HPDE6-E6E7 (cell line): ENCODE measurements around the gene PATZ1.

Experiments used
- DNase-seq: peaks from one replicate; pipeline ENCODE4 v3.0.0; 2011; ENCODE audit warnings: missing footprints; ENCODE audit errors: extremely low spot score

The PATZ1 gene

DNA sequence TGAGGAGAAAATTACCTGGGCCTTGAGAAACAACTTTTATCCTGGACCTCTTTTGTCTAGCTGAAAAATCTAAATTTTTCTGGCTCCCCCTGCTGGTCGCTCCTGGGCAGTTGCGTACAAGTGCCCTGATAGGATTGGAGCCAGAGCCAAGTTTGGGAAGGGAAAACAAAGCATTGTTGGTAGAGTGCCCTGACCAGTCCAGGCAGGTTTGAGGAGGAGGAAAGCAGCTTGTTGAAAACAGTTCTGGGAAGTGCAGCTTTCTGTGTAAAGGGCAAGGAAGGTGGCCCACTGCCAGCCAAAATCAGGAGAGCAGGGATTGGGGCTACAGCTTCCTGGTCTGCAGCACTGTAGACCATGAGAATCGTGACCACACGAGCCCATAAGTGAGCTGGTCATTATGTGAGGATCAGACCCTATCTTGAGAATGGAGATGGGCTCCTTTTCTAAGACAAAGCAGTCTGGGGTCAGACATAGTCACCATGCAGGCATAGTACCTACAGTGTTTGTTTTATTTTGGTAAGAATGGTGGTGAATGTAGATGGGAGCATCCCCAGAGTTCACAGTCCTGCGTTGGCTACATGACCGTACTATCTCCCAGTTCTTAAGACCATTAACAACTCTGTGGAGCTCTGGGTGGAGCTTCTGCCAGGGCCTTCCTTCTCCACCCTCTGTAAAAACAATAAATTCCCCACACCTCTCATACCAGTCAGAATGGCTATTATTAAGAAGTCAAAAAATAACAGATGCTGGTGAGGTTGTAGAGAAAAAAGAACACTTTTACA is 32.6 kb downstream of the PATZ1 start:
- DNase-seq = peak; percentile 80

DNA sequence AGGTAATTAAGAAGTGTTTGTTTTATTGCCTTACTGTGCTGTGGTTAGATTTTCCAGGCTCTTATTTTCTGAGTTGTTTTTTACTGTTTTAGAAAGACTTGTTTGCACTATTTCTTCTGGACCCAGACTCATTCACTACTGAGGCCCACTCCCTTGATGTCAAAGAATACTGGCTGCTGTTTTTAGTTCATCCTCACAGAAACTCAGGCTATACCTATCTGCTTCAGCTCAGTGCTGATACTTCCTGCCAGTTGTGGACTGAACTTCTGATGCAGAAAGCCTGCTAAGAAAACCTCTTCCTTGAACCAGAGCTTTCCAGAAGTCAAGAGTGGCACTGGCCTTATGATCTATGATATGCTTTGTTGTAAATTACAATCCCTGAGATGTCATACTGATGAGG is 38.0 kb downstream of the PATZ1 start:
- DNase-seq = no peak

GRCh38 chr22:31305194-31305593 is 41.0 kb downstream of the PATZ1 start:
- no peak for DNase-seq

- DNase-seq = no peak
These were observed 43.6 kb downstream of the PATZ1 start for GRCh38 chr22:31302537-31302936.

DNA sequence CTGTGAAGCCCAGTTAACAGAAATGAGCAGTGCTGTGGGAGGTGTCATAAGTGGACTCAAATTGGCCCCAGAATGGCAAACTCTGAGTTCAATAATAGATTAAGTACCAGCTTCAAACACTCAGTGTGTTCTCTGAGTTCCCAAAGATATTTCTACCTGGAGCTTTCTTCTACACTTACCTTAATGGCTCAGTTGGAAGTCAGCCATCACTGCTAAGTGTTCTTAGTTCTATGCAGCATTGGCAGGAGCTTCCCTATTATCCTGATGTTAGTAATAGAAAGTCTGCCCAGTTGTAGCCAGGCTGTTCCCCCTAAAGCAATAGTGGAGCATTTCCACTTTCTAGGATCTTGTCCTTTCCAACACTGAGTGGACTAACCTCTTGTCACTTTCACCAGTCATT is 44.1 kb downstream of the PATZ1 start:
- DNase-seq = no peak

DNA sequence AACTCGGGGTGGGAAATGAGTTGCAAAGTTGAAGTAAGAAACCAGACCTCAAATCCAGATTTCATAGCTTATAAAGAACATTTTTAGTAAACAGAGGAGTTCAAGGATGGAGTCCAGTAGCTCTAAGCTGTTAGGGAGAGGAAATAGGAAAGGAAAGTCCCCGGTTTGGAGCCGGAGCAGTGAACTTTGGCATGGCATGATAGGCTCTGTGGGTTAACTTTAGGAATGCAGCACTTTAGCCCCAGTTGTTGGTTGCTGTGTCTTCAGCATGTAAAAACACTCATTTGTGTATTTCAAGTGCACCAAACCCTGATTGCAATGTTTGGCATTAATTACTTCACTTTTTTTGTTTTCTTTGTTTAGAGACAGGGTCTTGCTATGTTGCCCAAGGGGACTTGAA is 45.2 kb downstream of the PATZ1 start:
- no peak for DNase-seq

- DNase-seq = no peak
These were observed 50.1 kb downstream of the PATZ1 start for GRCh38 chr22:31295831-31296657.

- DNase-seq = no peak
These were observed 50.8 kb downstream of the PATZ1 start for GRCh38 chr22:31295360-31295759.

DNA sequence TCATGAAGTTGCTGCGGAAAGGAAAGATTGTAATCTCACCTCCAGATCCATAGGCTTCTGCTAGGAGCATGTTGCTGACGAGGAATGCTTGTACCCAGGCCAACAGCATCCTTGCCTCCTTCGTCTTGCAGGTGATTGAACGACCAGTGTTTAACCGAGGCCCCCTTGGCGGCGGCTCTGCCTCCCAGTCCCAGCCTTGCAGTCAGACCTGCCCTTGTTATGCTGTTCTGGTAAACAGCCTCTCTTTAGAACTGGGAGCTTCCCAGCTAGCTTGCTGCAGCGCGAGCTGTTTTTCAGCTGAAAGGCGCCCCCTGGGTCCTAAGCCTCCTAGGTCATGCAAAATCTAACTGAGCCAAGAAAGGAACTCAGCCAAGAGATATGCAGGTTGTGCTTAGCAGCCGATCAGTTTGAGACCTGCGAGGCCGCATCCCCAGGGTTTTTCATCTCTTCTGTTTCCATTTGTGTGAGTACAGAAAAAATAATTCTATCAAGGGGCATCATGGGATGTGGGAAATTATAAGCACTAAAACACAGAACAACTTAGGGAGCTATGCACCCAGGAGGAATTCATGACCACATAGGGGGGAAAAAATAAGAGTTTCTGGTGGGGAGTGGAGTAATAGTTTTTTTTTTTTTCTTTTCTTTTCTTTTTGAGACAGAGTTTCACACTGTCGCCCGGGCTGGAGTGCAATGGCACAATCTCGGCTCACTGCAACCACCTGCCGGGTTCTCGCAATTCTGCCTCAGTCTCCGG is 53.7 kb downstream of the PATZ1 start, which contains the start of gene PIK3IP1:
TSS of gene PIK3IP1 (minus strand) at position 253 of the 754 bp plus-strand sequence. CDS start at position 109, 144 bp downstream.
- DNase-seq = peak; percentile 64

DNA sequence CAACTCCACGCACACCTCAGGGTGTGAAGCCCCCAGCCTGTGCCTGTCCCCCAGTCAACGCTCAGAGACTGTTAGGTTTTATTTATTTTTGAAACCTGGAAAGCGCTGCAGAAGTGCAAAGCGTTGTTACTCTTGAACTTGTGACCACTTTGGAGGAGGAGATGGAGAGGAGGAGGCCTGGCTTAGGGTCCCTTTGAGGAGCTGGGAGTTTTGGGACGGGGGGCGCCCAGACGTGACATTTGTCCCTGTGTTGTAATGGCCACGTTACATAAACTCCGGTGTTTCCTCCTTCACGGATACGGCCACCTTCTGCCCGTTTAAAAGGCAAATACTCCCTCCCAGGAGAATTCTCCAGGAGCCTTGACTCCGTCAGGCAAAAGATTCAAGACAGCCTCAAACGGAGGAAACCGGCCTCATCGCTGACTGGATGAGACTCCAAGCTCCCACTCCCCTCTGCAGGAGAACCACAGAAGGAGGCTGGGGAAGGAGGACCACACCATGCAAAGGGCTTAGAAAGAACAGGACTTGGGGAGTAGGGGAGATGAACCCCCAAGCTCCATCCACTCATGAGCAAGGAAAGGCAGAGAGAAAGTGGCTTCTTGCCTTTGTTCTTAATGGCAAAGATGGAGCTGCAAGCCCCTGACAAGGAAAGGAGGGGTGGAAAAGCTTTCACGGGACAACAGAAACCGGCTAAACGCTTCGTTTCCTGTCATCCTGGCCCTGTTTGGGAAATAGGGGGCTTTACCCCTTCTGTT is 54.5 kb downstream of the PATZ1 start:
- DNase-seq = no peak

DNA sequence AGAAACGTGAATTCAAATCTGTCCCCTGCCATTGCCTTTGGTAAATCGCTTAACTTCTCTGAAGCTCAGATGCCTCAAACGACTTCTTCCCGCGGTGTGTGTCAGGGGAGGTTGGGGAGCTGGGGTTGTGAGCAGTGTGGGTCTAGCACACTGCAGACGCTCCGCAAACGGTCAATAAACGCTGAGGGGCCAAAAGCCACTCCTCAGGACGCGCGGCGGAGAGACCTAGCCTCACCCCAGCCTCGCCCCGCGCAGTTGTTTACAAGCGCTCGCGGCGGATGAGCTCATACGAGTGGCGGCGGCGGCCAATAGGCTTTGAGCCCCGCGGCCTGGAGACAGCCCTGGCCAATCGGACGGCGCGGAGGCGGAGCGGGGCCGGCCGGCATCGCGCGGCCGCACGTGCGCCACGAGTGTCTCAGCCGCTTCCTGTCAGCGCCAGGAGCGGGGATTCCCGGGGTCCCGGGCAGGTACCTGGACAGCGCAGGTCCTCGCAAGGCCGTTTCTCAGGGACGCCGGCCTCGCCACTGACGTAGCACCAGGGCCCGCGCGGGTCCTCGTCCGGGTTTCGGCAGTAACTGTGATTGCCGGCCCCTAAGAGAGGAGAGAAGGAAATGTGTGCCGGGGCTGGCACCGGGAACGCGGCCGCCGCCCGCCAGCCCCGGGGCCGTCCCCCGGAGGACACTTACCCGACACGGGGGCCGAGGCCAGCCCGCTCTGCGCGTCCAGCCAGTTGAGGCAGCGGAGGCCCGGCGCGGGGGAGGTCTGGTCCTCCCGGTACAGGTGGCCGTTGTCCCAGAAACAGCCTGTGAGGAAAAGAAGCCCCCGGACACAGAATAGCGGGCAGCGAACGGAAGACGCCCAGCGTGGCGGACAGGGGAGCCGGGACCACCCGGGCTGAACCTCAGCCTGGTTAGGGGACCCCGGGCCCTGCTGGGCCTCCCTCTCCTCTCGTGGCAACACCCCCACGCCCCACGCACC is 55.4 kb downstream of the PATZ1 start:
- peak; percentile 92 for DNase-seq

DNA sequence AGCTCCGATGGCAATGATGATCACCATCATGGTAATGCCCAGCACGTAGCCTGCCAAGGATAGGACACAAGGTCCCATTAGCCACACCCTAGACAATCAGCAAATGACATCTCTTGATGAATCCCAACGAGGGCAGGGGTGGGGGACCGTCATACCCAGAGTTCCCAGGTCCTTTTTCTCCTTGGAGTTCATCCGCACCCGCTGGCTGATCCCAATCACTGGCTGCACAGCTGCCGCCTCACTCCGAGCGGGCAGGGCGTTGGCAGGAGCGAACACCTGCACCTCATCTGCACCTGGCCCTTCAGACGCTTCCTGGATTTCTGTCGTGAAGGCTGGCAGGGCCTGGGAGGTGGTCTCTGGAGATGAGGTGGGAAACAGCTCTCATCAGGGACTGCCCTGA is 56.8 kb downstream of the PATZ1 start:
- DNase-seq = no peak

DNA sequence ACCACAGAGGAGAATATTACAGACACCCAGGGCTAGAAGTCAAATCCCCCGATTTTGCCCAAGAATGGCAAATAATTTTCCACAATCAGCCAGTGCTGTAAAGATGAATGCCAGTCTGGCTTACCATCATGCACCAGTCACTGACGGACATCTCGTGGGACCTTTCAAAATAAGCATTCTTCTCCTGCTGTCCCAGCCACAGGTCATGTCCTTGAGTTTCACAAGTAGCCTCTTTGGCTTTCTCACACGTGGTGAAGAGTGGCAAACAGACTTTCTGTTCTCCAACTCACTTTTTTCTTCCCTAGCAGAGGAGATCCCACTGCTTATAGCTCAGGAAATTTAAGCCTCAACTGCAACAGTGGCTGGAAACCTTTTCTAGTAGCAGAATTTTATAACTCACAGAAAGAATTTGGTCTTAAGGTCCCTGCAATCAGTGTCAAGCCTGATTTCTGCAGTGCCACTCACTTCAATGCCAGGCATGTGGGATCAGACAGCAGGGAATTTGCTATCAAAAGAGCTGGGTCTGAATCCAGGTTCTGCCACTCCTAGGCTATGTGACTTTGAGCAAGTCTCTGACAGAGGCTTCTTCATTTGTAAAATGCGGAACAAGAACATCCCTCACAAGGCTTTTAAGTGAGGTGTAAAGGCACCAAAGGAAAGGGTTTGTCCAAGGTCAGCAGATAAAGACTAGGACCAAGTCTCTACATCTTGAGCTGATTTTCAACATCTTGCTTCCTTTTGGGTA is 57.5 kb downstream of the PATZ1 start:
- DNase-seq = no peak

DNA sequence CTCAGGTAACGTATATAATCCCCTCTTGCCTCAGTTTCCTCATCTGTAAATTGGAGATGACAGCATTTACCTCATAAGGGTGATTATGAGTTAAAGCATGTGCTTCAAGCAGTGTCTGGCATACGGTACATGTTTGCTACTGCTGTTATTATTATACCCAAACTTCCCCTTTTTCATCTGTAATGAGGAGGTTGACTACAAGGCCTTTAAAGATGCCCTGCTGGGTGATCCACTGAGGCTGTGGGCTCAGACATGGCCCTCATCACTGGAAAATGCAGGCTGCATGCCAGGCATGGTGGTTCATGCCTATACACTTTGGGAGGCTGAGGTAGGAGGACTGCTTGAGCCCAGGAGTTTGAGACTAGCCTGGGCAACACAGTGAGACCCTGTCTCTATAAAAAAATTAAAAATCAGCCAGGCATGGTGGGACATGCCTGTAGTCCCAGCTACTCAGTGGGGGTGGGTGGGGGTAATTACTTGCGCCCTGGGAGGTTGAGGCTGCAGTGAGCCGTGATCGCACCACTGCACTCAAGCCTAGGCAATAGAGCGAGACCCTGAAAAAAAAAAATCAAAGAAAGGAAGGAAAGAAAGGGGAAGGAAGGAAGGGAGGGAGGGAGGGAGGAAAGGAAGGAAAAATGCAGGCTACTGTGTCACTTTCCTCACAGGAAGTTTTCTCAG is 58.2 kb downstream of the PATZ1 start:
- no peak for DNase-seq

GRCh38 chr22:31286360-31287255 is 59.5 kb downstream of the PATZ1 start:
- DNase-seq = no peak

GRCh38 chr22:31284281-31285155 is 61.6 kb downstream of the PATZ1 start:
- no peak for DNase-seq
